ENCODE data around the gene BMF. TPM values are rescaled to one million over a fixed set of nuclear protein-coding genes. Genes with fewer than 3 reads are reported as not detected.

The BMF gene
- polyA plus RNA-seq, 3 donors, result 5.6 to 59.6 (median 6.5) TPM

DNA sequence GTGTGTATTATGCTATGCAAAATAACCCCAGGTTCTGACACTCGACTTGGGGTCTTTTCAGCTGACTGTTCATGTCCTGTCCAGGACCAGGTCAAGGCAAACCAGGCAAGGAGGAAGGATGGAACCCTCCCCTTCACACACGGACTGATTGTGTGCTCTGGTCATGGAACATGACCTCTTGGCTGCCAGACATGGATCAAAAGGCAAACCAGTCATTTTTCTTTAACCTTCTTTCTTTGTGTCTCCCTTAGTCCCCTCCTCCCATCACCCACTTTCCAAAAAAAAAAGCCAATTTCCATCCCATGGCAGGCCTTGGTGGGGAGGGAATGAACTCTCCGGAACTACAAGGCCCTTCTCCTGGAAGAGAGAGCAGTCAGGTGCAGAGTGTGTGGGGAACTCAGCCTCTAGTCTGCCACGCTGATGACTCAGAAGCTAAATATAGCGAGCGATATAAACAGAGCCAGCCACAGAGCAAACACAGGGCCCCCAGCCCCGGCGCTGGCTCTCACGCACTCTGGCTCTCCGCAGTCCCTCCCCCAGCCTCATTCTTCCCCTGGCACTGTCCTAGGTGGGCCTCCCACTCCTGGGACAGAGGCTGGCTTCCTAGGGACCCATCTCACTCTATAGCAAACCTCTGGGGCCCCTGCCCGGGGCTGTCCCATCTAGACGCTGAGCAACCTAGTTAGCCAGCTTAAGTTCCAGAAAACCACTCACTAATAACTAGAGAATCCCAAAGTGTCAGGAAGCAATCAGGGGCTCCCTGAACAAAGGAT lies 10.0 kb downstream of the BMF start:
- peak overlapping the region in 1 of 3 experiments; percentile 50 for H3K4me3 ChIP-seq (replicated peaks in 1 of 3; ENCODE audit: low read depth in 2 of 3, low read length in 3 of 3)

DNA sequence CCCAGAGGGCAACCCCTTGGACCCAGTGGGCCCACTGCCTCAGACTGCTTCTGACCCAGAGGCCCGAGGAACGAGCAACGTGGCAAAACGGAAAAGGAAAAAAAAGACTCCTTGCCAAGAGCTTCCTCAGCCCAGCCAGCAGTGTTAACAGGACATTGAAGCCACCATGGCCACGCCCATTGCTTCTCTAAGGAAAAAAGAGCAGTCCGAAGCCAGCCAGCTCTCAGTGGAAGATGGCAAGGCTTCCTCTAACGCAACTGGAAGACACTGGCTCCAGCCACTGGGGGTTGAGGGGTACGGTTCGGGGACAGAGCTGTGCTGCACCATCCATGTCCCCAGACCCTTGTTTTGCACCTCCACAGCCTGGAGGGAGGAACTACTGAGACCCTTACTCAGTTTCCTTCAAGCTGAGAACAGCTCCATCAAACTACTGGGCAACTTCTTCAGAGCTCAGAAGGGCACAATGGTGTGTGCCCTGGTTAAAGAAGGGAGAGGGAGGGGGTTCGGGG lies 10.7 kb downstream of the BMF start:
- peaks cover 10 to 46% of the 10 kb centered on the region in 2 donors for H3K36me3 ChIP-seq (replicated peaks in 1 of 2; ENCODE audit: control insufficient read depth in 1 of 2, insufficient read depth in 2 of 2, low read length in 2 of 2)
- peaks cover 53 to 76% of the 10 kb centered on the region in 2 donors for H3K36me3 Mint-ChIP-seq
- H3K4me3 ChIP-seq (replicated peaks in 1 of 3; ENCODE audit: low read depth in 2 of 3, low read length in 3 of 3), result peak overlapping the region in 1 of 3 experiments; percentile 50
- peak; percentile 65 to 84 (median 69) for DNase-seq
- intact Hi-C loops (cut with micrococcal nuclease), result loop anchor here in 1 of 2 donors (2.0 kb wide), 1 partner anchor 51 kb away; no protein-coding TSS in a partner anchor
- peak overlapping the region; percentile 65 for H3K9ac ChIP-seq (ENCODE audit: insufficient read depth, low read length, poor library complexity, severe bottlenecking)
- H3K4me2 ChIP-seq (replicated peaks; ENCODE audit: extremely low read depth, low read length, poor library complexity, severe bottlenecking), result peak overlapping the region; percentile 69
- H3K4me1 ChIP-seq (ENCODE audit: control insufficient read depth in 1 of 2, insufficient read depth in 2 of 2, low read length in 2 of 2), result peaks cover 86 to 96% of the 10 kb centered on the region in 2 donors
- H3K9me3 Mint-ChIP-seq, result no peaks in the 10 kb centered on the region
- peaks cover 4% of the 10 kb centered on the region for H3K79me2 ChIP-seq (ENCODE audit: insufficient read depth, low read length)
- H3K27me3 Mint-ChIP-seq (ENCODE audit: low read depth in 3 of 3), result peaks cover 1 to 2% (median 2%) of the 10 kb centered on the region in 3 donors
- H3K27ac Mint-ChIP-seq, result peak overlapping the region; percentile 91 to 97 (median 93)
- H3K27me3 ChIP-seq (ENCODE audit: control insufficient read depth in 2 of 2, insufficient read depth in 2 of 2, low read length in 2 of 2), result no peaks in the 10 kb centered on the region
- no peaks in the 10 kb centered on the region for H3K9me3 ChIP-seq (replicated peaks in 1 of 2; ENCODE audit: control insufficient read depth in 1 of 2, insufficient read depth in 1 of 2, low read length in 2 of 2)
- peak overlapping the region; percentile 75 to 78 for H3K4me3 Mint-ChIP-seq
- TF ChIP-seq, protein P1, sequence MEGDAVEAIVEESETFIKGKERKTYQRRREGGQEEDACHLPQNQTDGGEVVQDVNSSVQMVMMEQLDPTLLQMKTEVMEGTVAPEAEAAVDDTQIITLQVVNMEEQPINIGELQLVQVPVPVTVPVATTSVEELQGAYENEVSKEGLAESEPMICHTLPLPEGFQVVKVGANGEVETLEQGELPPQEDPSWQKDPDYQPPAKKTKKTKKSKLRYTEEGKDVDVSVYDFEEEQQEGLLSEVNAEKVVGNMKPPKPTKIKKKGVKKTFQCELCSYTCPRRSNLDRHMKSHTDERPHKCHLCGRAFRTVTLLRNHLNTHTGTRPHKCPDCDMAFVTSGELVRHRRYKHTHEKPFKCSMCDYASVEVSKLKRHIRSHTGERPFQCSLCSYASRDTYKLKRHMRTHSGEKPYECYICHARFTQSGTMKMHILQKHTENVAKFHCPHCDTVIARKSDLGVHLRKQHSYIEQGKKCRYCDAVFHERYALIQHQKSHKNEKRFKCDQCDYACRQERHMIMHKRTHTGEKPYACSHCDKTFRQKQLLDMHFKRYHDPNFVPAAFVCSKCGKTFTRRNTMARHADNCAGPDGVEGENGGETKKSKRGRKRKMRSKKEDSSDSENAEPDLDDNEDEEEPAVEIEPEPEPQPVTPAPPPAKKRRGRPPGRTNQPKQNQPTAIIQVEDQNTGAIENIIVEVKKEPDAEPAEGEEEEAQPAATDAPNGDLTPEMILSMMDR (IDR thresholded peaks at IDR 0.05), result no peak
- no peaks in the 10 kb centered on the region for H4K20me1 ChIP-seq (ENCODE audit: insufficient read depth, low read length)
- peak overlapping the region; percentile 38 for H2AFZ ChIP-seq (ENCODE audit: insufficient read depth, low read depth, low read length, poor library complexity, severe bottlenecking)
- peaks cover 92% of the 10 kb centered on the region for H3K4me1 Mint-ChIP-seq
- WGBS (ENCODE audit: insufficient coverage), result 4% methylated on average over 9 of the region's 10 CpGs
- H3K27ac ChIP-seq (ENCODE audit: low read depth in 1 of 2, low read length in 2 of 2), result peak overlapping the region; percentile 75 to 96

More for the DNA sequence above, 10.0 kb downstream of the BMF start:
- H4K20me1 ChIP-seq (ENCODE audit: insufficient read depth, low read length), result no peaks in the 10 kb centered on the region
- Mint-ChIP-seq H3K9me3 (no peaks in the 10 kb centered on the region), H3K27ac (peak overlapping the region; percentile 91 to 97 (median 93)), H3K4me3 (peak overlapping the region; percentile 75 to 78), H3K4me1 (peaks cover 89% of the 10 kb centered on the region), H3K36me3 (peaks cover 53 to 80% of the 10 kb centered on the region in 2 donors), H3K27me3 (ENCODE audit: low read depth in 3 of 3) (peaks cover 1 to 2% (median 2%) of the 10 kb centered on the region in 3 donors)
- H3K79me2 ChIP-seq (ENCODE audit: insufficient read depth, low read length), result peaks cover 6% of the 10 kb centered on the region
- peak overlapping the region; percentile 75 to 96 for H3K27ac ChIP-seq (ENCODE audit: low read depth in 1 of 2, low read length in 2 of 2)
- H3K9ac ChIP-seq (ENCODE audit: insufficient read depth, low read length, poor library complexity, severe bottlenecking), result peak overlapping the region; percentile 65
- TF ChIP-seq, protein P1 (IDR thresholded peaks at IDR 0.05), result no peak
- 2% methylated on average over 9 of the region's 12 CpGs for WGBS (ENCODE audit: insufficient coverage)
- intact Hi-C loops (cut with micrococcal nuclease), result loop anchor here in 1 of 2 donors (2.0 kb wide), 1 partner anchor 52 kb away; no protein-coding TSS in a partner anchor
- peak; percentile 87 to 98 (median 91) for DNase-seq
- peak overlapping the region; percentile 38 for H2AFZ ChIP-seq (ENCODE audit: insufficient read depth, low read depth, low read length, poor library complexity, severe bottlenecking)
- peaks cover 82 to 96% of the 10 kb centered on the region in 2 donors for H3K4me1 ChIP-seq (ENCODE audit: control insufficient read depth in 1 of 2, insufficient read depth in 2 of 2, low read length in 2 of 2)
- H3K36me3 ChIP-seq (replicated peaks in 1 of 2; ENCODE audit: control insufficient read depth in 1 of 2, insufficient read depth in 2 of 2, low read length in 2 of 2), result peaks cover 14 to 53% of the 10 kb centered on the region in 2 donors
- peak overlapping the region; percentile 69 for H3K4me2 ChIP-seq (replicated peaks; ENCODE audit: extremely low read depth, low read length, poor library complexity, severe bottlenecking)
- no peaks in the 10 kb centered on the region for H3K9me3 ChIP-seq (replicated peaks in 1 of 2; ENCODE audit: control insufficient read depth in 1 of 2, insufficient read depth in 1 of 2, low read length in 2 of 2)
- no peaks in the 10 kb centered on the region for H3K27me3 ChIP-seq (ENCODE audit: control insufficient read depth in 2 of 2, insufficient read depth in 2 of 2, low read length in 2 of 2)

All from CD14-positive monocyte (primary cell).